SK-N-MC (cell line): ENCODE data around the gene ASPG.

Source experiments
- DNase-seq: peaks from one replicate; pipeline ENCODE4 v3.0.0-alpha.2; 2011; ENCODE audit warnings: low read depth, low spot score
- H3K27ac ChIP-seq: fragments of 200-600 bp; sonication (generic); 2 replicates; pipeline ENCODE4 v1.5.1; 2016; ENCODE audit warnings: mixed run types
- H3K36me3 ChIP-seq: fragments of 200-600 bp; sonication (generic); 2 replicates; pipeline ENCODE4 v1.6.1; 2017; ENCODE audit warnings: antibody characterized with exemption, low read length, mixed read lengths; ENCODE audit not compliant: insufficient read depth
- H3K4me3 ChIP-seq: fragments of 200-600 bp; sonication (generic); 2 replicates; pipeline ENCODE4 v1.5.1; 2016
- H3K9ac ChIP-seq: fragments of 200-600 bp; sonication (generic); 2 replicates; pipeline ENCODE4 v1.8.0; 2017; ENCODE audit warnings: mixed run types, mixed read lengths; ENCODE audit not compliant: insufficient read length
- H3K9me3 ChIP-seq: fragments of 200-600 bp; sonication (generic); 2 replicates; pipeline ENCODE4 v1.6.1; 2017; ENCODE audit warnings: low read depth, mild to moderate bottlenecking, antibody characterized with exemption, low read length, moderate library complexity, mixed read lengths
- EZH2 ChIP-seq: fragments of 200-600 bp; sonication (generic); IDR thresholded peaks from one replicate; pipeline ENCODE4 v1.6.1; 2017; ENCODE audit warnings: antibody characterized with exemption
- FOXP2 ChIP-seq: optimal IDR thresholded peaks from 2 replicates; pipeline ENCODE3; 2011; ENCODE audit warnings: mild to moderate bottlenecking, moderate library complexity; ENCODE audit not compliant: insufficient read depth; ENCODE audit errors: extremely low read length, control extremely low read depth
- POLR2AphosphoS5 ChIP-seq: IDR thresholded peaks from 2 replicates; pipeline ENCODE4 v1.6.1; 2012; ENCODE audit warnings: mild to moderate bottlenecking, low read depth, low read length, borderline replicate concordance

The ASPG gene

DNA sequence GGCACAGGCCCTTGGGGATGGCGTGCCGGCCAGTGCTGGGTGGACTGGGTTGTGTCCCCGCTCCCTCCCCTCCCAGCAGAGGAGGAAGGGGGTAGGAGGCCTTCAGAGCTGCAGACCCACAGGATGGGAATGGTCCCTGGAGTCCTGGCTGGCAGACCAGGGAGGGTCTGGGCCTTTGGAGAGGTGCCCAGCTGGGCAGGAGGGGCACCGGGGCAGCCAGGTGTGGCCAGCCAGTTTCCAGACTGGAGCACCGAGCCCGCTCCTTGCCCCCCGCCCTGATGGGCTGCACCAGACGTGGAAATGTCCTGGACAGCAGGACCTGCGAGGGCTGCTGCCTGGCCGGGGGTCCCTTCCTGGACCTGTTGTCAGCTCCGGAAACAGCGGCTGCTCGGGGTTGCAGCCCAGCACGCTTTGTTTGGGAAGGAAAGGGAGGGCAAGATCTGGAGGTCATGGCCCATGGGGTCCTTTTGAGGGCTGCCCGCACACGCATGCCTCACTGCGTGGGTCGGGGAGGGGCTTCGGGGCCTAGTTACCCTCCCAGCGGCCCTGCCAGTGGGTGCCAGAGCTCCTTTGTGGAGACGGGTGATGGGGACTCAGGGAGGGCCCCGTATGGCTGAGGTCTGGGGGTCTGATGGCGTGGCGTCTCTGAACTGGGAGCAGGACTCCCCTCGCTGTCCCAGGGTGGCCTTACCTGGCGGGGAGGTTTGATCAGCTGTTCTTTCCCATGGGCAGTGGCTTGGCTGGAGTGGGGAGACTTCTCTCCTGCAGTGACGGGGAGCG is 62.0 kb downstream of the ASPG start:
- Histone ChIP-seq H3K9me3 (no peaks in the 10 kb centered on the region), H3K9ac (no peak overlapping the region), H3K4me3 (no peak overlapping the region), H3K27ac (no peak overlapping the region), H3K36me3 (no peaks in the 10 kb centered on the region)
- no peak for DNase-seq
- TF ChIP-seq EZH2 (no peak), POLR2AphosphoS5 (no peak), FOXP2 (no peak)

DNA sequence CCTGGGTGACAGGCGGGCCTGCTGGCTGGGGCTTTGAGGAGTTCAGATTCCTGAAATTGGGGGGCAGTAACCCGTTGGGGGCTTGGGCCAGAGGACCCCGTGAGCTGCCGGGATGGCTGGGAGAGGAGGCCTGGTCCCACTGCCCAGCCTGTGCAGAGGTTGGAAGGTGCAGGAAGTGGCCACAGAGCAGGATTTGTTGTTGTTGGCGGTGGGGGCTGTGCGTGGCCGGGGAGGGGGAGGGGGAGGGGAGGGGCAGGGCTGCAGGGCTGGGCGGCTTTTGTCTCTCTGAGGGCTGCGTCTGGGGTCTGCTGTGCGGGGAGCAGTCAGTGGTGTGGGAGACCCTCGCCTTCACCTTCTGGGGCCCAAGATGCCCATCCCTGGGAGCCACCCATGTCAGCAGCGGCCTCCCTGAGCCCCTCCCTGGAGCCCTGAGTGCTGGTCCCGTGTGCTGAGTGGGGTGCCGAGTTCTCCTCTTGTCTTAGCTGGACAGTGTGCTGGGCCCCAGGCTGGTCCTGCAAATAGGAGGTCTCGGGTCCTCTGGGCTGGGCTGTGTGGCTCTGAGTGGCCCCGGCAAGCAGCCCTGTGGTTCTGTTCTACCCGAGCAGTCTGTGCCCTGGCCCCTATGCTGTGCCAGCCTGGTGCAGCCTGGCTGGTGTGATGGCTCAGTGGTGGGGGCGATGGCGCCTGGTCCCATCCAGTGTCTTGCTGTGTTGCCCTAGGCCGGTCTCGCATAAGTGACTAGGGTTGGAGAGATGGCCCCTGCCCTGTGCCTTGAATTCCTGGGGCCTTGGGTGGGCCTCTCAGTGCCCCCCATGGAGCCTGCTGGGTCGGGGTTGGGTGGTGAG is 63.2 kb downstream of the ASPG start:
- no peak overlapping the region for H3K9ac ChIP-seq
- TF ChIP-seq FOXP2 (no peak), EZH2 (no peak), POLR2AphosphoS5 (no peak)

DNA sequence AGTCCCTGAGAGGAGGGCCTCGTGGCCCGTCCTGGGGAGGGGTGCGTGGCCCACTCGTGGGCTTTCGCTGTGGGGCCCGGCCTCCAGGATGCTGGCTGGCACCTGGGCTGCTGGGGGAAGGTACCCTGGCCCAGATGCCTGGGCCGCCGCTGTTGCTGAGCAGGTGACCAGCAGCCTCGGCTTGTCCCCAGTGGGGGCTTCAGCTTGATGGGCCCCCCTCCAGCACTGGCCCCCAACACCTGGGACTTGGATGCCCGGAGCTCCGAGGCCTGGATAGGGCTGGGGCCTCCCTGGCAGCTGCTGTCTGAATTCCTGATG is 63.7 kb downstream of the ASPG start:
- H3K9ac ChIP-seq = no peak overlapping the region
- DNase-seq = no peak
- H3K9me3 ChIP-seq = no peaks in the 10 kb centered on the region
- TF ChIP-seq POLR2AphosphoS5 (no peak), FOXP2 (no peak), EZH2 (no peak)
- no peak overlapping the region for H3K27ac ChIP-seq
- peak overlapping the region; percentile 59; the same call in 1 of the 2 replicates for H3K4me3 ChIP-seq
- no peaks in the 10 kb centered on the region for H3K36me3 ChIP-seq

More for the DNA sequence above, 63.2 kb downstream of the ASPG start:
- DNase-seq = no peak
- Histone ChIP-seq H3K36me3 (no peaks in the 10 kb centered on the region), H3K27ac (0 out of 2 replicates have a peak overlapping the region, but pooled peaks have one; percentile 17), H3K4me3 (0 out of 2 replicates have a peak overlapping the region, but pooled peaks have one; percentile 59), H3K9me3 (no peaks in the 10 kb centered on the region)

DNA sequence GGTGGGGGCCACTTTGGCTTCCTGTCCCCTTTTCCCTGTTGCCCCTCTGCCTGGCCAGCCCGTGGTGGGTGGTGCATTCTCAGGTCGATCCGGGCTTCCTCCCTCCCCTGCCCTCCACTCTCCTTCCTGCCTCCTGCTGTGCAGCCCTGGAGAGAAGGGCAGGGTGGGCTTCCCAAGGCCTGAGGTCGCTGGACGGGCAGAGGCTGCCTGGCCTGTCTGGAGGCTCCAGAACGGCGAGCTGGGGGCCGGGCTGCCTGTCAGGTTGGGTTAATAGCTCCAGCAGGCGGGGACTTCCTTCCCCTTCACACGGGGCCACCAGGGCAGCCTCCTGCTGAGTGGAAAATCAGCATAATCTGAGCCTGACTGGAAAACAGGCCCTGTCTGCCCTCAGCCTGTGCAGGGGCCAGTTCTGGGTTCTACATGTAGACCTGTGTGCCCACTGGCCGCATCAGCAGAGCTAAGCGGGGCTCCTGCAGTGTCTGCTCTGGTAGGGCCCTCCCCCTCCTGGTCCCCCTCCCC is 64.2 kb downstream of the ASPG start:
- no peak overlapping the region for H3K9ac ChIP-seq
- peak overlapping the region; percentile 67; the same call in 1 of the 2 replicates for H3K27ac ChIP-seq
- peak overlapping the region; percentile 59 for H3K4me3 ChIP-seq
- no peak for DNase-seq
- H3K36me3 ChIP-seq = no peaks in the 10 kb centered on the region
- H3K9me3 ChIP-seq = no peaks in the 10 kb centered on the region
- TF ChIP-seq POLR2AphosphoS5 (no peak), EZH2 (no peak), FOXP2 (no peak)

DNA sequence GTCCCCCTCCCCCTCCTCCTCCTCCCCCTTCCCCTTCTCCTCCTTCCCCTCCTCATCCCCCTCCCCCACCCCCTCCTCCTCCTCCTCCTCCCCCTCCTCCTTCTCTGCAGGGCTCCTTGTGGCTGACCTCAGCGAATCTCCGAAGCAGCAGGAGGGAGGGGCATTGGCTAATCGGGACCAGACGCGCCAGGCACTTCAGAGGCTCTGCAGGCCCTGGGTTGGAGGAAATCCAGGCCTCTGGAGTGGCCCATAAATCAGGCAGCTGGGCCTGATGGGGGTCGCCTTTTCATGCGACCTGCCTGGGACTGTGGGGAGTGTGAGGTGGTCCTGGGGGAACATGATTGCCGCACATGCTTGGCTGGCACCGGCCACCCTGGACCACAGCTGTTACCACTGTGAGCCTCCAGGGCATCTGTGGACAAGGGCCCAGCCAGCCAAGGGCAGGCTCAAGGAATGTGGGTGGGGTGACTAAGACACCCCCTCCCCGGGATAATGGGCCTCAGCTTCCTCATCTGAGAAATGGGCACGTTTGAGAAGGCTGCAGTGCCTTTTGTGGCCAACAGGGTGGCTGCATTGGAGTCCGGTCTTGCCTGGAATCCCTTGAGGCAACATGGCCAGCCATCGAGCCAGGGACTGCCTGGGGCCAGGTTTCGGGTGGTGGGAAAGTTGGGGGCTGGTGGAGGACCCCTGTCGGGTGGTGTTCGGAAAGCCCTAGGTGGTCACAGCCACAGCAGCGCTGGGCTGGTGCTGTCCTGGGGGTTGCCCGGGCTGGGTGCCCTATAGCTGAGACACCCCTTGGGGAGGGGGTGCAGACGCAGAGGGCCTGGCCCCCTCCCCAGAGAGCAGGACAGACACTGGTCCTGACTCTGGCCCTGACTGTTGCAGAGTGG is 64.9 kb downstream of the ASPG start:
- peak; percentile 59 for DNase-seq
- Histone ChIP-seq H3K9ac (no peak overlapping the region), H3K9me3 (no peaks in the 10 kb centered on the region), H3K36me3 (no peaks in the 10 kb centered on the region), H3K4me3 (peak overlapping the region; percentile 44; the same call in 1 of the 2 replicates), H3K27ac (no peak overlapping the region)
- TF ChIP-seq POLR2AphosphoS5 (peak; percentile 44; the same call in 1 of the 2 replicates), EZH2 (no peak)

DNA sequence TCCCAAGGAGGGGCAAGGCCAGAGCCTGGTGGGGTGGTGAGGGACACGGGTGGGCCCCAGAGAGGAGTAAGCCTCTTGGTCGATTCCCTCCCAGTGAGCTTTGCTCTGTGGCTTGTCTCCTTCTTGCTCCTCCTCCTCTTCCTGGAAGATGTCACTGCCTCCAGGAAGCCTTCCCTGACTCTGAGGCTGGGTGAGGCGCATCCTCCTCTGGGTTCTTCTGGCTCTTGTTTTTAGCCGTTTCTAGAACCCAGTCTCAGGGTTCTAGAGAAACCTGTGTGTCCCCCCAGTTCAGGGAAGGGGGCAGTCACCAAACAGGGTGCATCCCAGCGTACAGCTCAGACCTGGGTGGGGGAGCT is 65.5 kb downstream of the ASPG start:
- H3K36me3 ChIP-seq = no peaks in the 10 kb centered on the region
- TF ChIP-seq POLR2AphosphoS5 (no peak), EZH2 (no peak), FOXP2 (no peak)
- no peak overlapping the region for H3K27ac ChIP-seq
- no peak overlapping the region for H3K9ac ChIP-seq
- H3K4me3 ChIP-seq = no peak overlapping the region
- no peaks in the 10 kb centered on the region for H3K9me3 ChIP-seq
- no peak for DNase-seq

DNA sequence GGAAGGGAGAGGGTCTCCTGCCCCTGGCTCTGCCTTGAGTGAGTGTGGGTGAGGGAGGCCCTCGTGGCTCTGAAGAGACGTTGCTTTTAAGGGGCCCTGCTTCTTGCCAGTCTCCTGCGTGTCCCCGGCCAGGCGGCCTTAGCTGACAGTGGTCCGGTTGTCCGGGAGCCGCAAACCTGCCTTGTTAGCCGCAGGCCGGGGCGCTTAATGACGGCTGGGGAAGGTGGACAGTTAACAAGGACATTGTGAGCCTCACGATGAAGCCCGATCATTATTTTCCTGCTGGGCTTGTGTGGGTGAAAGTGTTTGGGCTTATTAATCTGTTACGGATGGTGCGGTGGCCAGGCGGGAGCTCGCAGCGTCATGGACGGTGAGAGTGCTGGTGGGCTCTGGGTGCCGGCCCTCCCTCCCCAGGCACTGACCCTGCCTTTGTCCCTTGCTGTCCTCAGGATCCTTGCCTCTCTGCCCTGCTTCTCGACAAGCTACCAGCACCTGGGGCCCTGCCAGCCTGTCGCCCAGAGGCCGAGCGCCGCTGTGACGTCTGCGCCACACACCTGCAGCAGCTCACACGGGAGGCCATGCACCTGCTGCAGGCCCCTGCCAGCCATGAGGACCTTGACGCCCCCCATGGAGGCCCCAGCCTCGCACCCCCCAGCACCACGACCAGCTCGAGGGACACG is 66.2 kb downstream of the ASPG start:
- no peaks in the 10 kb centered on the region for H3K9me3 ChIP-seq
- no peak overlapping the region for H3K9ac ChIP-seq
- no peak overlapping the region for H3K4me3 ChIP-seq
- no peak for TF ChIP-seq FOXP2
- no peak for TF ChIP-seq EZH2
- TF ChIP-seq POLR2AphosphoS5 = no peak
- no peak for DNase-seq
- no peak overlapping the region for H3K27ac ChIP-seq
- no peaks in the 10 kb centered on the region for H3K36me3 ChIP-seq

DNA sequence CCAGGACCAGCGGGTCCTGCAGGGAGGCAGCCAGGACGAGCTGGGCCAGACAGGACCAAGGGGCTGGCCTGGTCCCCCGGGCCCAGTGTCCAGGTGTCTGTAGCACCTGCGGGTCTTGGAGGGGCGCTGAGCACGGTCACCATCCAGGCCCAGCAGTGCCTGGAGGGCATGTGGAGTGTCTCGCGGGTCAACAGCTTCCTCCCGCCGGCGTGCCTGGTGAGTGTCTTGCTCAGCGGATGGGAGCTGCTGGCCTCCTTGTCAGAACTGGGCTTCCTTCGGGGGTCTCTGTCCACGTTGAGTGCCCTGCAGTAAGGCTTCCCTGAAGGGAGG is 66.7 kb downstream of the ASPG start:
- H3K27ac ChIP-seq = no peak overlapping the region
- H3K9me3 ChIP-seq = no peaks in the 10 kb centered on the region
- TF ChIP-seq POLR2AphosphoS5 (no peak), FOXP2 (no peak), EZH2 (no peak)
- H3K9ac ChIP-seq = no peak overlapping the region
- no peak for DNase-seq
- H3K36me3 ChIP-seq = no peaks in the 10 kb centered on the region
- H3K4me3 ChIP-seq = no peak overlapping the region
